ENCODE measurements around the gene MED29. TPM values are rescaled to one million over a fixed set of nuclear protein-coding genes. Genes with fewer than 3 reads are reported as not detected.

The MED29 gene
- total and polyA plus RNA-seq, 2 of the 13 experiments (the other 11 are each of a cell fraction or from before 2014, with no cell fraction given): 14.0 to 19.7 TPM

DNA sequence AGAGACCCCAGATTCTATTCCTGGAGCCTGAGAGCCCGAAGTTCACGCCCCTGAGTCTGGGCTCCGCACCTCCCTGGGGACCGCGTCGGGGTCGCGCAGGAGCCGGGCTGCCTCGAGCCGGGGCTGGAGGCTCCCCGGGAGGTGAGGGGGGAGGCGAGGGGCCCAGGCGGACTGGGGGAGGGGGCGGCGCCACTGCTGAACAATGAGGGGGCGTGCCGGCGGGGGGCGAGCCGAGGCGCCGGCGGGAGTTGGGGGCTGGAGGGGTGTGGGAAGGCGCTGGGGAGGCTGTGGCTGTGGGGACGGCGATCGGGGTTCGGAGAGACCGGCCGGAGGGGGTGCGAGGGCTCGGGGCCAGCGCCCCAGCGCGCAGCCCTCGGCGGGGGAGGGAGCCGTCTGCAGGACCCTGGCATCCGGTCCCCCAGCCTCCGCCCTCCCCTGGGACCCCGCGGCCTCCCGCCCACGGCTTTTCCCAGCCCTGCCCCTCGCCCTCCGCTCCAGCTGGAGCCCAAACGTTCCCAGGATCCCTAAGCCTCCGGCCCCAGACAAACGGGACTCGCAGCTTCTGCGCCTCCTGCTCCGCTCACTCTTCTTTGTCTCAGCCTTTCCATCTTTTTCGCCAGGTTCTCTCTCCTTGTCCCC is 22.2 kb downstream of the MED29 start (continued):
- TF ChIP-seq ZBTB3 (CRISPR knock-in tag; IDR thresholded peaks at IDR 0.05; ENCODE audit: borderline replicate concordance, low read depth) (0 out of 2 replicates have a peak, but pooled peaks have one; percentile 10), HDAC2 (CRISPR knock-in tag; IDR thresholded peaks at IDR 0.05) (0 out of 2 replicates have a peak, but pooled peaks have one; percentile 16), SMAD9 (CRISPR knock-in tag; IDR thresholded peaks at IDR 0.05) (no peak), ATM (IDR thresholded peaks at IDR 0.05; ENCODE audit: borderline replicate concordance) (no peak), ZNF382 (CRISPR knock-in tag; IDR thresholded peaks at IDR 0.05; ENCODE audit: borderline replicate concordance) (no peak), NR2C2 (CRISPR knock-in tag; IDR thresholded peaks at IDR 0.05; ENCODE audit: borderline replicate concordance) (no peak), MEF2D (CRISPR knock-in tag; IDR thresholded peaks at IDR 0.05) (no peak), POLR2AphosphoS5 (IDR thresholded peaks at IDR 0.05; ENCODE audit: low read depth, low read length) (no peak)
- TF ChIP-seq, protein P1, sequence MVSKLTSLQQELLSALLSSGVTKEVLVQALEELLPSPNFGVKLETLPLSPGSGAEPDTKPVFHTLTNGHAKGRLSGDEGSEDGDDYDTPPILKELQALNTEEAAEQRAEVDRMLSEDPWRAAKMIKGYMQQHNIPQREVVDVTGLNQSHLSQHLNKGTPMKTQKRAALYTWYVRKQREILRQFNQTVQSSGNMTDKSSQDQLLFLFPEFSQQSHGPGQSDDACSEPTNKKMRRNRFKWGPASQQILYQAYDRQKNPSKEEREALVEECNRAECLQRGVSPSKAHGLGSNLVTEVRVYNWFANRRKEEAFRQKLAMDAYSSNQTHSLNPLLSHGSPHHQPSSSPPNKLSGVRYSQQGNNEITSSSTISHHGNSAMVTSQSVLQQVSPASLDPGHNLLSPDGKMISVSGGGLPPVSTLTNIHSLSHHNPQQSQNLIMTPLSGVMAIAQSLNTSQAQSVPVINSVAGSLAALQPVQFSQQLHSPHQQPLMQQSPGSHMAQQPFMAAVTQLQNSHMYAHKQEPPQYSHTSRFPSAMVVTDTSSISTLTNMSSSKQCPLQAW (CRISPR knock-in tag; IDR thresholded peaks at IDR 0.05): no peak
- TF ChIP-seq, protein P2, sequence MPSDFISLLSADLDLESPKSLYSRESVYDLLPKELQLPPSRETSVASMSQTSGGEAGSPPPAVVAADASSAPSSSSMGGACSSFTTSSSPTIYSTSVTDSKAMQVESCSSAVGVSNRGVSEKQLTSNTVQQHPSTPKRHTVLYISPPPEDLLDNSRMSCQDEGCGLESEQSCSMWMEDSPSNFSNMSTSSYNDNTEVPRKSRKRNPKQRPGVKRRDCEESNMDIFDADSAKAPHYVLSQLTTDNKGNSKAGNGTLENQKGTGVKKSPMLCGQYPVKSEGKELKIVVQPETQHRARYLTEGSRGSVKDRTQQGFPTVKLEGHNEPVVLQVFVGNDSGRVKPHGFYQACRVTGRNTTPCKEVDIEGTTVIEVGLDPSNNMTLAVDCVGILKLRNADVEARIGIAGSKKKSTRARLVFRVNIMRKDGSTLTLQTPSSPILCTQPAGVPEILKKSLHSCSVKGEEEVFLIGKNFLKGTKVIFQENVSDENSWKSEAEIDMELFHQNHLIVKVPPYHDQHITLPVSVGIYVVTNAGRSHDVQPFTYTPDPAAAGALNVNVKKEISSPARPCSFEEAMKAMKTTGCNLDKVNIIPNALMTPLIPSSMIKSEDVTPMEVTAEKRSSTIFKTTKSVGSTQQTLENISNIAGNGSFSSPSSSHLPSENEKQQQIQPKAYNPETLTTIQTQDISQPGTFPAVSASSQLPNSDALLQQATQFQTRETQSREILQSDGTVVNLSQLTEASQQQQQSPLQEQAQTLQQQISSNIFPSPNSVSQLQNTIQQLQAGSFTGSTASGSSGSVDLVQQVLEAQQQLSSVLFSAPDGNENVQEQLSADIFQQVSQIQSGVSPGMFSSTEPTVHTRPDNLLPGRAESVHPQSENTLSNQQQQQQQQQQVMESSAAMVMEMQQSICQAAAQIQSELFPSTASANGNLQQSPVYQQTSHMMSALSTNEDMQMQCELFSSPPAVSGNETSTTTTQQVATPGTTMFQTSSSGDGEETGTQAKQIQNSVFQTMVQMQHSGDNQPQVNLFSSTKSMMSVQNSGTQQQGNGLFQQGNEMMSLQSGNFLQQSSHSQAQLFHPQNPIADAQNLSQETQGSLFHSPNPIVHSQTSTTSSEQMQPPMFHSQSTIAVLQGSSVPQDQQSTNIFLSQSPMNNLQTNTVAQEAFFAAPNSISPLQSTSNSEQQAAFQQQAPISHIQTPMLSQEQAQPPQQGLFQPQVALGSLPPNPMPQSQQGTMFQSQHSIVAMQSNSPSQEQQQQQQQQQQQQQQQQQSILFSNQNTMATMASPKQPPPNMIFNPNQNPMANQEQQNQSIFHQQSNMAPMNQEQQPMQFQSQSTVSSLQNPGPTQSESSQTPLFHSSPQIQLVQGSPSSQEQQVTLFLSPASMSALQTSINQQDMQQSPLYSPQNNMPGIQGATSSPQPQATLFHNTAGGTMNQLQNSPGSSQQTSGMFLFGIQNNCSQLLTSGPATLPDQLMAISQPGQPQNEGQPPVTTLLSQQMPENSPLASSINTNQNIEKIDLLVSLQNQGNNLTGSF (CRISPR knock-in tag; IDR thresholded peaks at IDR 0.05): no peak
- TF ChIP-seq, protein P3, sequence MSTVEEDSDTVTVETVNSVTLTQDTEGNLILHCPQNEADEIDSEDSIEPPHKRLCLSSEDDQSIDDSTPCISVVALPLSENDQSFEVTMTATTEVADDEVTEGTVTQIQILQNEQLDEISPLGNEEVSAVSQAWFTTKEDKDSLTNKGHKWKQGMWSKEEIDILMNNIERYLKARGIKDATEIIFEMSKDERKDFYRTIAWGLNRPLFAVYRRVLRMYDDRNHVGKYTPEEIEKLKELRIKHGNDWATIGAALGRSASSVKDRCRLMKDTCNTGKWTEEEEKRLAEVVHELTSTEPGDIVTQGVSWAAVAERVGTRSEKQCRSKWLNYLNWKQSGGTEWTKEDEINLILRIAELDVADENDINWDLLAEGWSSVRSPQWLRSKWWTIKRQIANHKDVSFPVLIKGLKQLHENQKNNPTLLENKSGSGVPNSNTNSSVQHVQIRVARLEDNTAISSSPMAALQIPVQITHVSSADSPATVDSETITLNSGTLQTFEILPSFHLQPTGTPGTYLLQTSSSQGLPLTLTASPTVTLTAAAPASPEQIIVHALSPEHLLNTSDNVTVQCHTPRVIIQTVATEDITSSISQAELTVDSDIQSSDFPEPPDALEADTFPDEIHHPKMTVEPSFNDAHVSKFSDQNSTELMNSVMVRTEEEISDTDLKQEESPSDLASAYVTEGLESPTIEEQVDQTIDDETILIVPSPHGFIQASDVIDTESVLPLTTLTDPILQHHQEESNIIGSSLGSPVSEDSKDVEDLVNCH (CRISPR knock-in tag; IDR thresholded peaks at IDR 0.05): no peak
- TF ChIP-seq, protein P4, sequence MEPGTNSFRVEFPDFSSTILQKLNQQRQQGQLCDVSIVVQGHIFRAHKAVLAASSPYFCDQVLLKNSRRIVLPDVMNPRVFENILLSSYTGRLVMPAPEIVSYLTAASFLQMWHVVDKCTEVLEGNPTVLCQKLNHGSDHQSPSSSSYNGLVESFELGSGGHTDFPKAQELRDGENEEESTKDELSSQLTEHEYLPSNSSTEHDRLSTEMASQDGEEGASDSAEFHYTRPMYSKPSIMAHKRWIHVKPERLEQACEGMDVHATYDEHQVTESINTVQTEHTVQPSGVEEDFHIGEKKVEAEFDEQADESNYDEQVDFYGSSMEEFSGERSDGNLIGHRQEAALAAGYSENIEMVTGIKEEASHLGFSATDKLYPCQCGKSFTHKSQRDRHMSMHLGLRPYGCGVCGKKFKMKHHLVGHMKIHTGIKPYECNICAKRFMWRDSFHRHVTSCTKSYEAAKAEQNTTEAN (CRISPR knock-in tag; conservative IDR thresholded peaks at IDR 0.05): no peak
- TF ChIP-seq, protein P5, sequence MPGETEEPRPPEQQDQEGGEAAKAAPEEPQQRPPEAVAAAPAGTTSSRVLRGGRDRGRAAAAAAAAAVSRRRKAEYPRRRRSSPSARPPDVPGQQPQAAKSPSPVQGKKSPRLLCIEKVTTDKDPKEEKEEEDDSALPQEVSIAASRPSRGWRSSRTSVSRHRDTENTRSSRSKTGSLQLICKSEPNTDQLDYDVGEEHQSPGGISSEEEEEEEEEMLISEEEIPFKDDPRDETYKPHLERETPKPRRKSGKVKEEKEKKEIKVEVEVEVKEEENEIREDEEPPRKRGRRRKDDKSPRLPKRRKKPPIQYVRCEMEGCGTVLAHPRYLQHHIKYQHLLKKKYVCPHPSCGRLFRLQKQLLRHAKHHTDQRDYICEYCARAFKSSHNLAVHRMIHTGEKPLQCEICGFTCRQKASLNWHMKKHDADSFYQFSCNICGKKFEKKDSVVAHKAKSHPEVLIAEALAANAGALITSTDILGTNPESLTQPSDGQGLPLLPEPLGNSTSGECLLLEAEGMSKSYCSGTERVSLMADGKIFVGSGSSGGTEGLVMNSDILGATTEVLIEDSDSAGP (CRISPR knock-in tag; IDR thresholded peaks at IDR 0.05; ENCODE audit: borderline replicate concordance): no peak
- TF ChIP-seq, protein P6, sequence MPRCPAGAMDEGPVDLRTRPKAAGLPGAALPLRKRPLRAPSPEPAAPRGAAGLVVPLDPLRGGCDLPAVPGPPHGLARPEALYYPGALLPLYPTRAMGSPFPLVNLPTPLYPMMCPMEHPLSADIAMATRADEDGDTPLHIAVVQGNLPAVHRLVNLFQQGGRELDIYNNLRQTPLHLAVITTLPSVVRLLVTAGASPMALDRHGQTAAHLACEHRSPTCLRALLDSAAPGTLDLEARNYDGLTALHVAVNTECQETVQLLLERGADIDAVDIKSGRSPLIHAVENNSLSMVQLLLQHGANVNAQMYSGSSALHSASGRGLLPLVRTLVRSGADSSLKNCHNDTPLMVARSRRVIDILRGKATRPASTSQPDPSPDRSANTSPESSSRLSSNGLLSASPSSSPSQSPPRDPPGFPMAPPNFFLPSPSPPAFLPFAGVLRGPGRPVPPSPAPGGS (CRISPR knock-in tag; IDR thresholded peaks at IDR 0.05): no peak

All from HepG2 (cell line).